Measurements from ENCODE around the gene MIPEP.

The MIPEP gene

DNA sequence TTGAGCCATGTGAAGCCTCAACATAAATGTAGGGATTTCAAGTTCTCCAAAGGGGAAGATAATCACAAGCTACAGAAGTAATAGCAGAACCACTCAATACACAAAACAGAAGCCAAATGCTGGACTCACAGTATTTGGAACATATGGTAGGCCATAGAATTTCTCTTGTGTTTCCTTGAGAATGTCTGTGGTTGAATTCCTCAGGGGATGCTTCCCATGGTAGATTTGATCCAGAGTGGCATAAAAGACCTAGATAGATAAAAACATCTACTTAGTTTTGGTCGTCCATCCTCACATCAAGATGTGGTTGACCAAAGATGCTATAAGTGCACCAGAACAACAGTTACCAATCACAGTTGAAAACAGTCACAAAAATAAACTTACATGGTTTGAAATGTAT, 83.4 kb downstream of the MIPEP start:
- no peak for DNase-seq (ENCODE audit: extremely low read depth, low read depth)
- TF ChIP-seq CTCF (IDR thresholded peaks at IDR 0.05; ENCODE audit: low read depth, low read length) = no peak

GRCh38 chr13:23805122-23805521, 84.1 kb downstream of the MIPEP start:
- TF ChIP-seq CTCF (IDR thresholded peaks at IDR 0.05; ENCODE audit: low read depth, low read length) = no peak
- DNase-seq (ENCODE audit: extremely low read depth, low read depth) = no peak

DNA sequence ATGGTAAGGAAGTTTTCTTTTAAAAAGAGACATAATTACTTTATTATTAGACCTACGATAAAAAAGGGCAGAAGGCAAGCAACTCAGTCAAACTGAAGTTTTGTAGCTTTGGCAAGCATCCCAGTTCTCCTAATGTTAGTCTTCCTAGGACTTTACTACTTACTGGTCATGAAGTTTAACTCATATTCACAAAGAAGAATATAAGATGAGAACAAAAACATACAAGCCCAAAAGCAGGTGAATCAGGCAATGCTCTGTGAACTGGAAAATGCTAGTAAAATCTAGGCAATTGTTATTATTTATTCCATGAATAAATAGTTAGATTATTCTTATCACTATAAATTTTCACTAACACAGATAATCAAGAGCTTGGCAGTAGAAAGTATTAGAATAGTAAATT, 85.0 kb downstream of the MIPEP start:
- DNase-seq (ENCODE audit: extremely low read depth, low read depth) = no peak
- TF ChIP-seq CTCF (IDR thresholded peaks at IDR 0.05; ENCODE audit: low read depth, low read length) = no peak

GRCh38 chr13:23801141-23801540, 88.1 kb downstream of the MIPEP start:
- no peak for DNase-seq (ENCODE audit: extremely low read depth, low read depth)
- TF ChIP-seq CTCF (IDR thresholded peaks at IDR 0.05; ENCODE audit: low read depth, low read length) = no peak

DNA sequence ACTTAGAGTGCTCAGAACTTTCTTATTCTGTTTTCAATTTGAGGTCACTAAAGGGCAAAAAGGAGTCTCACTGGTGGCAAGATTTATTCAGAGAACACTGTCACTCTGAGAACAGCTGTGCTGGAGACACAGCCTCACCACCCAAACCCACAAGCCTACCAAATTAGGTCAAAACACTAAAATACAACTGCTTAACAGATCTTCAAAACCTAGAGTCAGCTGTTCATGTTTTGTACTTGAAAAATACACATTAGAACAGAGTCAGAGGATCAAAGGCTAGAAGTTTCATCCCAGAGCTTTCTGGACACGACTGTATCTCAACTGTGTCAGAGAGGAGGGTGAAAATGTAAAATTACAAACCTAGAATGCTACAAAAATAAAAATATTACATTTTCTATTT, 89.3 kb downstream of the MIPEP start:
- no peak for DNase-seq (ENCODE audit: extremely low read depth, low read depth)
- no peak for TF ChIP-seq CTCF (IDR thresholded peaks at IDR 0.05; ENCODE audit: low read depth, low read length)

DNA sequence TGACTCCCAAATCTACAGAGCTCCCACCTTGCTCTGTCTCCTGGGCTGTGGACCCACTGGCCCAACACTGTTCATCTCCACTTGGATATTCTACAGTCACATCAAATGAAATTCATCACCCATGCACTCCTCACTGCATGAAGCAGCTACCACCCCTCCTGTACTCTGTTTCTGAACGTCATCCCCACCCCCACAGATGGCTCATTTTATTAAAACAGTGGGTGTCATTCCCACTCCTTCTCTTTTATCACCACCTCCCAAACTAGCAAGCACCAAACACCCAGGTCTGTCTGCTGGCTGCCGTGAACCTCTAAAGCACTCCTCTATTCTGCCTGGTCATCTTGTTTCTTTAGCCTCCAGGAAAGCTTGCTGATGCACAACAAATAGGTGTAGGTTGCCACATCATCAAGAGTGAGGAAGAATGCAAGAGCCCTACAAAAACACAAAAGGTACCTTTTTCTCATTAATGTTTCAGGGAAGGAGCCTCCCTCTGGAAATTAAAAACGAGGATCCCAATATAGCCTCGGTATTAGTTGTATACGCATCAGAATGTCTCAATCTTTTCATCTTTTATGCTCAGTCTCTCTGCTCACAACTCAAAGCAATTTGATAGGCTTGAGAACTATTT, 91.8 kb downstream of the MIPEP start:
- no peak for TF ChIP-seq CTCF (IDR thresholded peaks at IDR 0.05; ENCODE audit: low read depth, low read length)
- no peak for DNase-seq (ENCODE audit: extremely low read depth, low read depth)

DNA sequence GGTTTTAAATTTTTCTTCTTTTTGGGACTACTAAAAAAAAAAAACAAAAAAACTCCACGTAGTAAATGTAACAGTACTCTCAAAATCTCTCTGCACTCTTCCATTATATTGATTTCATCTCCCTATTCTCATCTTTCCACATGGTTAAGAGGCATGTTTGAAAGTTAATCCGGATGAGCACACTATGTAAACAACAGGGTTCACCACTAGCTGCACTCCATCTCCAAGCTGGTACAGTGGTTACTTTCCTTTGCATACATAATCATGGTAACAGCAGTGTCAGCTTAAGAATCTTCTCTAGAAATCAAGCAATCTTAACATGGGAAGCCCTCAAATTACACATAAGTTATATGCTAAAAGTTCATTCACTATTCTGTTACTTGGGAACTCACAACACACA, 92.6 kb downstream of the MIPEP start:
- no peak for TF ChIP-seq CTCF (IDR thresholded peaks at IDR 0.05; ENCODE audit: low read depth, low read length)
- no peak for DNase-seq (ENCODE audit: extremely low read depth, low read depth)
